ENCODE results near the gene HILPDA.
A peak's percentile ranks its signal among the peaks of the same experiment; 100 is the strongest.
"Not testable (repeated sequence)": the region's sequence is repeated elsewhere in the genome, so short reads cannot be mapped to it uniquely, and the experiment has no call there.

The HILPDA gene

DNA sequence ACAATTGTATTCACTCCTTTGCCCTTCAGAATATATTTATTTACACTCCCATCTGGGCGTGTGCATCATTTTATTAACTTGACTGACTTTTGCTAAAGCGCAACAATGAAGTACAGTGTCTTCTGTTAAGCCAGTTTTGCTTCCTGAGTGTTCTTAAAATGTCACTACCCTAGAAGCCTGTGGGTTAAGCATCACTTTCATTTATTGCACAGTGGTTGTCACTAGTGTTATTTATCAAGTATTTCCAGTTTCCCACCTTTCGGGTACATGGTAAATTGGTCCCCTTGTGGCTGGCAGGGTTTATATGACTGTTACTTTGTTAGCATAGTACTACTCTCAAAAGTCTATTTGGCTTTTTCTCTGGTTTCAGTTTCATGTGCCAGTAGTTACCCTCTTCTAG lies 3.3 kb downstream of the HILPDA start:
- no peak for DNase-seq (ENCODE audit: low spot score)
- POLR2A ChIA-PET (ENCODE audit: low non-redundant PET), result no interaction called here
- CTCF ChIA-PET, result interaction anchor here (1.4 kb wide), 1 partner anchor 32 kb away, joined by 6 read pairs; no protein-coding TSS in a partner anchor
- no peak overlapping the region for H3K27ac ChIP-seq
- TF ChIP-seq, protein P1, sequence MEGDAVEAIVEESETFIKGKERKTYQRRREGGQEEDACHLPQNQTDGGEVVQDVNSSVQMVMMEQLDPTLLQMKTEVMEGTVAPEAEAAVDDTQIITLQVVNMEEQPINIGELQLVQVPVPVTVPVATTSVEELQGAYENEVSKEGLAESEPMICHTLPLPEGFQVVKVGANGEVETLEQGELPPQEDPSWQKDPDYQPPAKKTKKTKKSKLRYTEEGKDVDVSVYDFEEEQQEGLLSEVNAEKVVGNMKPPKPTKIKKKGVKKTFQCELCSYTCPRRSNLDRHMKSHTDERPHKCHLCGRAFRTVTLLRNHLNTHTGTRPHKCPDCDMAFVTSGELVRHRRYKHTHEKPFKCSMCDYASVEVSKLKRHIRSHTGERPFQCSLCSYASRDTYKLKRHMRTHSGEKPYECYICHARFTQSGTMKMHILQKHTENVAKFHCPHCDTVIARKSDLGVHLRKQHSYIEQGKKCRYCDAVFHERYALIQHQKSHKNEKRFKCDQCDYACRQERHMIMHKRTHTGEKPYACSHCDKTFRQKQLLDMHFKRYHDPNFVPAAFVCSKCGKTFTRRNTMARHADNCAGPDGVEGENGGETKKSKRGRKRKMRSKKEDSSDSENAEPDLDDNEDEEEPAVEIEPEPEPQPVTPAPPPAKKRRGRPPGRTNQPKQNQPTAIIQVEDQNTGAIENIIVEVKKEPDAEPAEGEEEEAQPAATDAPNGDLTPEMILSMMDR (conservative IDR thresholded peaks at IDR 0.05; ENCODE audit: low read depth), result no peak

DNA sequence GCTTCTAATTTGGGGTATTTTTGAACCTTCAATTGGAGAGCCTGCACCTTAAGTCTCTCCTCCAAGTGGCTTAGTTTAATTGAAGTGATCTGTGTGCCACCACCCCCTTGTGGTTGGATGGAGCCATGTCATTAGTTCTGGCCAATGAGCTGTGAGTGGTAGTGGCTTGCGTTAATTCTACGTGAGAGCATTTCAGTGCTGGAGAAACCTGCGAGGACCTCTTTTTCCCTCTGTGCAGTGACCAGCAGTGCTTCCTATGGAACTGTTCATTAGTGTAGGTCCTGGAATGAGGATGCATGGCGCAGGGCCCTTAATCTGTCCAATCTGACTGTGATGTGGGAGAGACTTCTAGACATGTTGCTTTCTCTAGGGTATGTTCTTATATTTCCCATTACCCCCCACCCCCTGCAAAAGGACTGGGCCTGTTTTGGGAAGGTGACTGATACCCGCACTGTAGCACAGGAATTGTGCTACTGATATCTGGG lies 3.8 kb downstream of the HILPDA start:
- peak; percentile 34 for DNase-seq (ENCODE audit: low spot score)
- ChIA-PET POLR2A (ENCODE audit: low non-redundant PET) (no interaction called here), CTCF (interaction anchor here (1.4 to 1.9 kb wide), 2 partner anchors 32 to 112 kb away, joined by 5 to 6 read pairs; no protein-coding TSS in a partner anchor)
- TF ChIP-seq, protein P1 (conservative IDR thresholded peaks at IDR 0.05; ENCODE audit: low read depth), result peak; percentile 61
- H3K27ac ChIP-seq, result no peak overlapping the region

DNA sequence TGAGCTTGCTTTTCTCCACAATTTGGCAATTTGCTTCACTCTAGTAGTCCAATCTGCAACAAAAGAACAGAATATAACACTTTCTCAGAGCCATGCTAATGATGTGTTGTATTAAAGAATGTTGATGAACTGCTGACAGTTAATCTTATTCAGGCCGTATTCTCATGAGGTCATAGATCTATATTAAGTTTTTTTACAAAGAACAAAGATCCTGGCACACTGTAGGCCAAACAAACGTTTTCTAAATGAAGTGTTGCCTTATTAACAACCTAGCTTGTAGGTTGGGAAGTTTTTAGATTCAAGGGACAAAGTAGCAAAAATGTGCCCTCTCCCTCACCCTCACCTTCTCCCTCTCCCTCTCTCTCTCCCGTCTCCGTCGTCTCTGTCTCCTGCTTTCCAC lies 6.8 kb downstream of the HILPDA start:
- DNase-seq (ENCODE audit: low spot score), result no peak
- POLR2A ChIA-PET (ENCODE audit: low non-redundant PET), result no interaction called here
- CTCF ChIA-PET, result interaction anchor here (1.7 kb wide), 1 partner anchor 35 kb away, joined by 14 read pairs; no protein-coding TSS in a partner anchor

DNA sequence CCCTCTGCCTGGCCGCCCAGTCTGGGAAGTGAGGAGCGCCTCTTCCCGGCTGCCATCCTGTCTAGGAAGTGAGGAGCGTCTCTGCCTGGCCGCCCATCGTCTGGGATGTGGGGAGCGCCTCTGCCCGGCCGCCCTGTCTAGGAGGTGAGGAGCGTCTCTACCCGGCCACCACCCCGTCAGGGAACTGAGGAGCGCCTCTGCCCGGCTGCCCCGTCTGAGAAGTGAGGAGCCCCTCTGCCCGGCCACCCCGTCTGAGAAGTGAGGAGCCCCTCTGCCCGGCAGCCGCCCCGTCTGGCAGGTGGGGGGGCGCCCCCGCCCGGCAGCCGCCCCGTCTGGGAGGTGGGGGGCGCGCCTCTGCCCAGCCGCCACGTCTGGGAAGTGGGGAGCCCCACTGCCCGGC lies 7.7 kb downstream of the HILPDA start:
- CTCF ChIA-PET; DNase-seq (ENCODE audit: low spot score); POLR2A ChIA-PET (ENCODE audit: low non-redundant PET); H3K27ac ChIP-seq: not testable (repeated sequence)

More for the DNA sequence above, 6.8 kb downstream of the HILPDA start:
- TF ChIP-seq, protein P1 (conservative IDR thresholded peaks at IDR 0.05; ENCODE audit: low read depth), result no peak
- H3K27ac ChIP-seq, result no peak overlapping the region

DNA sequence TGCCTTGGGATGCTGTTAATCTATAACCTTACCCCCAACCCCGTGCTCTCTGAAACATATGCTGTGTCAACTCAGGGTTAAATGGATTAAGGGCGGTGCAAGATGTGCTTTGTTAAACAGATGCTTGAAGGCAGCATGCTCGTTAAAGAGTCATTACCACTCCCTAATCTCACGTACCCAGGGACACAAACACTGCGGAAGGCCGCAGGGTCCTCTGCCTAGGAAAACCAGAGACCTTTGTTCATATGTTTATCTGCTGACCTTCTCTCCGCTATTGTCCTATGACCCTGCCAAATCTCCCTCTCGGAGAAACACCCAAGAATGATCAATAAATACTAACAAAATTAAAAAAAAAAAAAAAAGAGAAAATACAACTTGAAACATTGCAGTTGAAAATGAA lies 8.3 kb downstream of the HILPDA start:
- DNase-seq (ENCODE audit: low spot score); CTCF ChIA-PET; POLR2A ChIA-PET (ENCODE audit: low non-redundant PET); H3K27ac ChIP-seq: not testable (repeated sequence)

DNA sequence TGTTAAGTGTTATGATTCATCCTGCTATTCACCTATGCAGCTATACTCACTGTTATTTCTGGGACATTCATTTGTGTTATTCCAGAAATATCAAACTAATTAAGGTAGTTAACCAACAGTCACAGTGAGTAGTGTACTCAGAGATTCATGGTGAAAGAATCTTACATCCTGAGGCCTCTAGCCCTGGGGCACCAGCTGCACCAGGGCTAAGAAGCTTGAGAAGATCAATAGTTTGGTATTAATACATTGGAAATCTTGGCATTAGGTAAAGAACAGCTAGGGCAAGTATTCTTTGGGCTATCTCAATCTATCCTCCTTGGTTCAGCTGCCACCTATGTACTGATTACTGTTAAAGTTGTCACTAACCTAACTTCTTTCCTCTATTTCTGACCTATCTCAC lies 11.2 kb downstream of the HILPDA start:
- H3K27ac ChIP-seq; POLR2A ChIA-PET (ENCODE audit: low non-redundant PET); CTCF ChIA-PET; DNase-seq (ENCODE audit: low spot score): not testable (repeated sequence)

DNA sequence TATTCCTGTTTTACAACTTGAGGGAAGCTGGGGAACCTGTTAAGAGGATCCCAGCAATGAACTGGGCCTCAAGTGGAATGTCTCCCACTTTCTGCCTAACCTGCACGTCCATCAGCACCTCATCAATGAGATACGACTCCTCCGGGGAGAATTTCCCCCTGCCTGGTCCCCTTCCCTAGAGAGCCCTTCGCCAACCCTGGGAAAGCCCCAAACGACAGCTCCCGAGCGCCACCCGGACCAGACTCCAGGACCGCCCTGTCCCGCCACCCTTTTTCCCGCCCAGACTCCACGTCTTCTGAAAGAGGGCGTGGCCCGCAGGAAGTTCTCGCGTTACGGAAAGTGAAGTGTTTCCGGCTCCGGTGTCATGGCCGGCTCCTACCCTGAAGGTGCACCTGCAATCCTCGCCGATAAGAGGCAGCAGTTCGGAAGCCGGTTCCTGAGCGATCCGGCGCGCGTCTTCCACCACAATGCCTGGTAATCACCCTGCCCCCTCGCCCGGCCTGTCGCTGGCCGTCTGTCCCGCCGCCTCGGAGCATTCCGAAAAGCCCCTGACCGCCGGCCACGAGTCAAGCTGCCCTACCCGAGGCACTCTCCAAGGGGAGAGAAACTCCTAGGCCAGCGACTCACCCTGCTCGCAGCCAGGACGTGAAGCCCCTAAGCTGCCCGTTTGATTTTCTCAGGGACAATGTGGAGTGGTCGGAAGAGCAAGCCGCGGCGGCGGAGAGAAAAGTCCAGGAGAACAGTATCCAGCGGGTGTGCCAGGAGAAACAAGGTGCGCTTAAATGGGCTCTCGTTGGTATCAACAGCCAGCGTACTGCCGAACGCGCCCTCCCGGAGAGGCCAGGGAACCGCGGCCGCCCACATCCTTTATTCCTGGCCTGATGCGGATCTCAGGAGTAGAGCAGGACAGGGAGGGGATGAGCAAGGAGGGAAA lies 21.0 kb downstream of the HILPDA start, which contains the start of gene METTL2B:
TSS of gene METTL2B (plus strand) at position 347 of the 934 bp plus-strand sequence. CDS start at position 365, 18 bp downstream.
- H3K27ac ChIP-seq, result peak within 1 kb of the TSS; percentile 83
- TF ChIP-seq, protein P1 (conservative IDR thresholded peaks at IDR 0.05; ENCODE audit: low read depth), result peak; percentile 60
- DNase-seq (ENCODE audit: low spot score), result peak; percentile 75
- CTCF ChIA-PET, result interaction anchor here (0.7 kb wide), 1 partner anchor 254 kb away, joined by 3 read pairs; no protein-coding TSS in a partner anchor
- POLR2A ChIA-PET (ENCODE audit: low non-redundant PET), result not testable (repeated sequence)

DNA sequence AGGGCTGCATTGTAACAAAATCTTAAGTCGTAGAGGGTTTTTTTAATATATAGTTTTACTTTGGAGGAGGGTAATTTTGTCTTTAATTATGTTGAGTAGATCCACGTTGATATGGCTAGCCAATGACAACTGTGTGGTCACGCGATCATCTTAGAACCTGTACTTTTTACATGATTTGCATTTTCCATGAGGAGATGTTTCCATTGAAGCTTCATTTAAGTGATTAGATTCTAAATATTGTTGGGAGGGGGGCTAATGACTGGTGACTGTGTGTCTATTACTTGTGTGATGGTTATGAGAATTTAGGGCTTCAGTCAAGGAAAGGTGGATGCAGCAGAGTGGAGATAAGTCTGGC lies 21.6 kb downstream of the HILPDA start:
- DNase-seq (ENCODE audit: low spot score); POLR2A ChIA-PET (ENCODE audit: low non-redundant PET): not testable (repeated sequence)
- CTCF ChIA-PET, result interaction anchor here (0.7 kb wide), 1 partner anchor 253 kb away, joined by 3 read pairs; no protein-coding TSS in a partner anchor
- H3K27ac ChIP-seq, result peak overlapping the region; percentile 83

DNA sequence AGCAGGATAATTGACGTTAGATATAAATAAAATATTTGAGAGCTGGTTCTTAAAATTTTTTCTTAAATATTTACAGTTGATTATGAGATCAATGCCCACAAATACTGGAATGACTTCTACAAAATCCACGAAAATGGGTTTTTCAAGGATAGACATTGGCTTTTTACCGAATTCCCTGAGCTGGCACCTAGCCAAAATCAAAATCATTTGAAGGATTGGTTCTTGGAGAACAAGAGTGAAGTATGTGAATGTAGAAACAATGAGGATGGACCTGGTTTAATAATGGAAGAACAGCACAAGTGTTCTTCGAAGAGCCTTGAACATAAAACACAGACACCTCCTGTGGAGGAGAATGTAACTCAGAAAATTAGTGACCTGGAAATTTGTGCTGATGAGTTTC lies 23.4 kb downstream of the HILPDA start:
- H3K27ac ChIP-seq; POLR2A ChIA-PET (ENCODE audit: low non-redundant PET); DNase-seq (ENCODE audit: low spot score): not testable (repeated sequence)
- CTCF ChIA-PET, result interaction anchor here (0.6 kb wide), 1 partner anchor 570 kb away, joined by 3 read pairs; no protein-coding TSS in a partner anchor

DNA sequence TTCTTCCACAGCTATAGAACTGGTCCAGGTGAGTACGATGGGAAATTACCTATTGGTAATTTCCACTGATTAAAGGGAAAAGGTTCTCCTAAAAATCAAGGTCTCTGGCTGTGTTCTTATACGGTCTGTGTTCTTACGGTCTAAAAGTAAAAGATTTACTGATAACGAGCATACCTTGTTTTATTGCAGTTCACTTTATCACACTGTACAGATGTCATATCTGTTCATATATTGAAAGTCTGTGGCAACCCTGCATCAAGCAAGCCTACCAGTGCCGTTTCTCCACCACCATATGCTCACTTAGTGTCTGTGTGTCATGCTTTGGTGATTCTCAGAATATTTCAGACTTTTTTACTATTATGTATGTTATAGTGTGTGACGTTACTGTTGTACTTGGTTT lies 32.5 kb downstream of the HILPDA start:
- H3K27ac ChIP-seq; POLR2A ChIA-PET (ENCODE audit: low non-redundant PET); CTCF ChIA-PET; DNase-seq (ENCODE audit: low spot score): not testable (repeated sequence)

Data from RWPE1 (cell line).